ENCODE results near the gene FHIP1B. TPM values are rescaled to one million over a fixed set of nuclear protein-coding genes. Genes with fewer than 3 reads are reported as not detected.

Gene FHIP1B
- total RNA-seq, 4 donors from 2014 or later = 47.0 to 97.9 (median 60.2) TPM

- no peak for DNase-seq (ENCODE audit: low spot score in 2 of 2)
- H3K4me3 ChIP-seq (ENCODE audit: low read depth, poor library complexity, severe bottlenecking) = no peak overlapping the region
- WGBS, 2 donors = 94 to 99% methylated on average over 10 of the region's 10 CpGs
- intact Hi-C loops (cut with DNase I; ENCODE audit: low total_unique reads) = no loop called here
- TF ChIP-seq POLR2A (IDR thresholded peaks at IDR 0.05) (no peak), CTCF (IDR thresholded peaks at IDR 0.05) (no peak)
These were observed 19.9 kb downstream of the FHIP1B start for GRCh38 chr11:6214530-6214929.

- DNase-seq (ENCODE audit: low spot score in 2 of 2) = no peak
- no peak overlapping the region for H3K4me3 ChIP-seq (ENCODE audit: low read depth, poor library complexity, severe bottlenecking)
- 96 to 98% methylated on average over 9 of the region's 9 CpGs for WGBS, 2 donors
- TF ChIP-seq POLR2A (IDR thresholded peaks at IDR 0.05) (no peak), CTCF (IDR thresholded peaks at IDR 0.05) (no peak)
- intact Hi-C loops (cut with DNase I; ENCODE audit: low total_unique reads) = no loop called here
These were observed 24.0 kb downstream of the FHIP1B start for GRCh38 chr11:6210274-6210955.

- 93 to 98% methylated on average over 7 to 12 of the region's 12 CpGs for WGBS, 2 donors
- no peak for DNase-seq (ENCODE audit: low spot score in 2 of 2)
- TF ChIP-seq POLR2A (IDR thresholded peaks at IDR 0.05) = no peak
- no peak for TF ChIP-seq CTCF (IDR thresholded peaks at IDR 0.05)
- no peak overlapping the region for H3K4me3 ChIP-seq (ENCODE audit: low read depth, poor library complexity, severe bottlenecking)
- intact Hi-C loops (cut with DNase I; ENCODE audit: low total_unique reads) = no loop called here
These were observed 24.6 kb downstream of the FHIP1B start for GRCh38 chr11:6209801-6210200.

- H3K4me3 ChIP-seq (ENCODE audit: low read depth, poor library complexity, severe bottlenecking) = no peak overlapping the region
- DNase-seq (ENCODE audit: low spot score in 2 of 2) = no peak
- TF ChIP-seq POLR2A (IDR thresholded peaks at IDR 0.05) (no peak), CTCF (IDR thresholded peaks at IDR 0.05) (no peak)
- intact Hi-C loops (cut with DNase I; ENCODE audit: low total_unique reads) = no loop called here
- 87 to 94% methylated on average over 3 of the region's 3 CpGs for WGBS, 2 donors
These were observed 27.8 kb downstream of the FHIP1B start for GRCh38 chr11:6206456-6207180.

- intact Hi-C loops (cut with DNase I; ENCODE audit: low total_unique reads) = no loop called here
- no peak for DNase-seq (ENCODE audit: low spot score in 2 of 2)
- no peak within 1 kb of the TSS for H3K4me3 ChIP-seq (ENCODE audit: low read depth, poor library complexity, severe bottlenecking)
- TF ChIP-seq POLR2A (IDR thresholded peaks at IDR 0.05) = no peak
- no peak for TF ChIP-seq CTCF (IDR thresholded peaks at IDR 0.05)
- 100% methylated on average over 1 of the region's 1 CpG for WGBS, 2 donors
These were observed 29.1 kb downstream of the FHIP1B start, which contains the start of gene C11orf42 for GRCh38 chr11:6205366-6205765. TSS of gene C11orf42 (plus strand) at chr11:6205557. CDS start at chr11:6205616, 59 bp downstream.
